Colon (tissue), 2 donors: Measurements from ENCODE around the gene PDE4B.
"Not testable (repeated sequence)": the region's sequence is repeated elsewhere in the genome, so short reads cannot be mapped to it uniquely, and the experiment has no call there.

Experiments
- FAIRE-seq: peaks from 2 replicates; lab custom pipeline; 2012; peaks lifted over from hg19 to GRCh38; lab: Jason Lieb, UNC
- donor health status: control.
- donor health status: control.

The PDE4B gene

DNA sequence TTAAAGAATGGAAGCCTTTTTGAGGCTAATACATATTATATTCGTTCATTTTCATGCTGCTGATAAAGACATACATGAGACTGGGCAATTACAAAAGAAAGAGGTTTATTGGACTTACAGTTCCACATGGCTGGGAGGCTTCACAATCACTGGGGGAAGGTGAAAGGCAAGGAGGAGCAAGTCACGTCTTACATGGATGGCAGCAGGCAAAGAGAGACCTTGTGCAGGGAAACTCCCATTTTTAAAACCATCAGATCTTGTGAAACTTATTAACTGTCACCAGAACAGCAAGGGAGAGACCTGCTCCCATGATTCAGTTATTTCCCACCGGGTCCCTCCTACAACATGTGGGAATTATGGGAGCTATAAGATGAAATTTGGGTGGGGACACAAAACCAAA is 264.8 kb downstream of the PDE4B start:
- FAIRE-seq: not testable (repeated sequence)

DNA sequence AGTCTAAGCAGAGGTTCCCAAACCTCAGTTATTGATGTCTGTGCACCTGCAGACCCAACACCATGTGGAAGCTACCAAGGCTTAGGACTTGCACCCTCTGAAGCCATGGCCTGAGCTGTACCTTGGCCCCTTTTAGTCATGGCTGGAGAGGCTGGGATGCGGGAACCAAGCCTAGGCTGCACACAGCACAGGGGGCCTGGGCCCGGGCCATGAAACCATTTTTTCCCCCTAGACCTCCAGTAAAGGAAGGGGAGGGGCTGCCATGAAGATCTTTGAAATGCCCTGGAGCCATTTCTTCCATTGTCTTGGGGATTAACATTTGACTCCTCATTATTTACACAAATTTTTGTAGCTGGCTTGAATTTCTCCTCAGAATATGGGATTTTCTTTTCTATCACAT is 265.9 kb downstream of the PDE4B start:
- FAIRE-seq: no peak

DNA sequence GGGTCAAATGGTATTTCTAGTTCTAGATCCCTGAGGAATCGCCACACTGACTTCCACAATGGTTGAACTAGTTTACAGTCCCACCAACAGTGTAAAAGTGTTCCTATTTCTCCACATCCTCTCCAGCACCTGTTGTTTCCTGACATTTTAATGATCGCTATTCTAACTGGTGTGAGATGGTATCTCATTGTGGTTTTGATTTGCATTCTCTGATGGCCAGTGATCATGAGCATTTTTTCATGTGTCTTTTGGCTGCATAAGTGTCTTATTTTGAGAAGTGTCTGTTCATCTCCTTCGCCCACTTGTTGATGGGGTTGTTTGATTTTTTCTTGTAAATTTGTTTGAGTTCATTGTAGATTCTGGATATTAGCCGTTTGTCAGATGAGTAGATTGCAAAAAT is 274.5 kb downstream of the PDE4B start:
- not testable (repeated sequence) for FAIRE-seq

DNA sequence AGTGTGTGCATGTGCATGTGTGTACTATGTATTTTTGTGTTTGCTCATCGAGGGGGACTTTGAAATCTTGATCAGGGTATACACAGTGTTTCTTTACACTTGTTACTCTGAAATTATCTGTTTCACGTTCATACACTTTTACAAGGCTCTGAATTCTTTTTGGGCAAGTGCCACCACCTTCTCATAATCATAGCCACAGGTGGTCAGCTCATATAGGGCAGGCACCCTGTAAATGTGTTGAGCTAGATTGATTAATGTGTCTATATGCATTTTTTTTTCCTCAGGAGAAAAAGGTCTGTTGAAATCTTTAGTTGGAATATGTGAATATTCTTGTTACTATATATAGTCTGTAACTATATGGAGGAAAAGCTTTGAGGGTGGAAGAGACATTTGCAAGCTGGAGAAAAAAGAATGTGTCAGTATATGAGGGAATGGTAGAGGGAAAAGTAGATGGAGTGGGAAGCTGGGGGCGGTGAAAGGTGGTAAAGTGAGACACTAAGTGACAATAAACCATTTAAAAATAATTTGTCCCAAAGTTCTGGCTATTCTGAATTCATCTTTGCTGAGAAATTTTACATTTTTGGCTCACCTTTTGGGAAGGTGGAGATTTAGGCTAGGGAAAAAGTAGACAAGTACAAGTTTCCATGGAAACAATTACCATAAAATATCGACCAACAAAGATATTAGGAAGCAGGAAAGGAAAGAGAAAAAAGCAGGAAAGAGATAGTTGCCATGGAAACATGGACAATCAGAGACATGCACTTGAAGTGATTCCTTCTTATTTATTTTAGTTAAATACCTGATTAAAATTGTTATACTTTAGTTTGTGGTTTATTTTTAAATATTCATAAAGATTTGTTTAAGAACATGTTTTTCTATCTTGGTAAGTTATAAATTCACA is 277.5 kb downstream of the PDE4B start:
- FAIRE-seq: no peak

DNA sequence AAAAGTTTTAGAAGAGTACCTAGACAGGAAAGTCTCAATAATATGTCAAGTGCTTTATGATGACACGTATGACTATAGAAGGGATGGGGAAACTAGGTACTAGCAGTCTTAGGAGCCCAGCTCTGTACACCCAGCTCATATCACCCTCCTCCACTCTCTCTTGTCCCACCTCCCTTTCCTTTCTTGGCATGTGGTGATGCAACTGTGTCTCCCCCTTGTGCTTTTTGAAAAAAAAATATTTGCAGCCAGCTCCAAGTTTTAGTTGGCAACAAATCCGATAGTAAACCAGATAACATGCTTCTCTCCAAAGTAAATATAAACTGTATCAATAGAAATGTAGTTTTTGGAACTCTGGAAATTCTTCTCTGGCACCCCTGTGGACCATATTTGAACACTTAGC is 280.7 kb downstream of the PDE4B start:
- FAIRE-seq: no peak

DNA sequence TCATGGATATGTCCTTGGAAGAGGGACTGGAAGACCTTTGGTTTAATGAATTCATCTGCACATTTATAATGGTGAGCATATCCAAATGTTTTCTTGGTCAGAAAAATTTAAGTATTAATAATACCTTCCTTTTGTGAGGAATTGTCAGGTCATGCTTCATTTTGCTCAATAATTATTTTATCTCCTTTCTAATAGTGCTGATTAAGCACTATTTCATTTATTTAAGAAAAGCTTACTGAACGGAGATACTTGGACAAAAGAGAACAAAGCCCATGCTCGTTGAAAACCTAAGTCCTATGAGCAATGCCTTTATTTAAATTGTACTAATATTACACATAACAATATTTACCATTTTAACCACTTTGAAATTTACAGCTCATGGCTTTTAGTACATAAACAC is 281.5 kb downstream of the PDE4B start:
- no peak for FAIRE-seq

DNA sequence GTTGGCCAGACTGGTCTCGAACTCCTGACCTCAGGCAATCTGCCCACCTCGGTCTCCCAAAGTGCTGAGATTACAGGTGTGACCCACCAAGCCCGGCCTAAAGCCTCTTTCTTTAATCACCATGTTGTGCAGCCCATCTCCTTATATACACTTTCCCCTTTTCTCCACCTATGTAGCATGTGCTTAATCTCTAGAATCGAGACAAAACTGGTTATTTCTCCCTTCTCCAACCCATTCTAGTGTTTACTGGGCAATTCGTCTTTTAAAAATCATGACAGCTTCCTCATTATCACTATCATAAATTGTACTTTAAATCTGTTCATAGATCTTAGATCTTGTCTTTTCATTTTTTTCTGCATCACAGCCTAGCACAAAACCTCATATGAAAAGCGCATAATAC is 285.7 kb downstream of the PDE4B start:
- no peak for FAIRE-seq

DNA sequence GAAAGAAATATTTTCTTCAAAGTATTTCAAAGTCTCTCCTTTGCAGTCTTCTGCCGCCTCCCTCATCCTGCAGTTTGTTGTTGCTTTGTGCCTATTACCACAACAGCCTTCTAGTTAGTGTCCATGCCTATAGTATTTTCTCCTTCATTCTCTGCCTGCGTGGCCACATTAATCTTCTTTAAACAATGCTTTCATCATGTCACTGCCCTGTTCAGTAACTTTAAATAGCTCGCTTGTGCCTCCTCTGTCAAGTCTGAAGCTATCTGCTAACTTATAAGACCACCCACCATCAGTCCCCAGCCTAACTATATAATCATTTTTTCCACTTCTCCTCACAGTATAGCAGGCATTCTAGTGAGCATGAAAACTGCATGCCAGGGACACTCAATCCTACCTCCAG is 290.3 kb downstream of the PDE4B start:
- FAIRE-seq: no peak

DNA sequence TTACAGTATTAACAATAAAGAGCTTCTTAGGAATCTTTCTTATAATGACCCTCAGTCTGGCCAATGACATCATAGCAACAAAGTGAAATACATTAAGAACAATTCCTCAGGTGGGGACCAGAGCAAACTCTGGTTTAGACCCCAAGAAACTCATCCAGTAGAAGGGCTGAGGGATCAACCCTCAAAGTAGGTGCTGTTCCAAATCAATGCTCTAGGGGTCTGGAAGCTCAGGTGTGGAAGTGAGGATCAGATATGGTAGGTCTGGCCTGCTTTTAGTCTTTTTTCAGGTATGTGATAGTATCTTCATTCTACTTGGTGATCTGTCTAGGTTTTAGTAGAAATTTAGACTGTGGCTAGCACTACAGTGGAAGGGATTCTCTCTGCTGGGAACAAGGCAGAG is 291.7 kb downstream of the PDE4B start:
- FAIRE-seq: no peak

DNA sequence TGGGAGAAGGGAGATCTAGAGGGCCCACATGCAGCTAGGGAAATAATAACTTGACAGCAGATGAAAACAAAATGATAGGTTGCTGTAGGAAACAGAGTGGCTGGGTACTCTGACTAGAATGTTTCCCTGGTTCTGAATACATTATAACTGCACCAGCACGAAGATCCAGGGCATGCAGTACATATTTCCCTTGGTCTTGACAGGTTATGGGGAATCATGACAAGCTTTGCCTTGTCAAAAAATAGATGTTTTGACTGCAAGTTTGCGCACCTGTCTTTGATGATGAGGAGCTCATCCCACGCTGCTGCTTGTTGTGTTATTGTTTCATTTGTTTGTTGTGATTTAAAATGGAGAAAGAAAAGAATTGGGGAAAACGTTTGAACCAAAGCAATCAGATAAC is 292.9 kb downstream of the PDE4B start:
- FAIRE-seq: no peak

DNA sequence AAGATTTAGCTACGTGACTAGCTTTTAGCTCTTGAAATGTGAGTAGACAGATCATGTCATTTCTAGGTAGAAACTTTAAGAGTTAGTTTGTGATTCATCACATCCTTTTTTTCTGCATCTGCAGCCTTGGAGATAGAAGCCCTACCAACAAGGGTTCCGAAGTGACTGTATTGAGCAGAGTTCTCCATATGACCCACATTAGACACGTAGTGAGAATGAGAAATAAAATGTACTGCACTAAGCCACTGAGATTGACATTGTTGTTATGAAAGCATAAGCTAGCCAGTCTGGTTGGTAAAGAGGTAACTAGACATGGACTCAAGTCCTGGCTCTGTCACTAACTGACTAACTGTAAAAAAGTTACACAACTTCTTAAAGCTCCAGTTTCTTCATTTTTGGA is 296.1 kb downstream of the PDE4B start:
- no peak for FAIRE-seq

DNA sequence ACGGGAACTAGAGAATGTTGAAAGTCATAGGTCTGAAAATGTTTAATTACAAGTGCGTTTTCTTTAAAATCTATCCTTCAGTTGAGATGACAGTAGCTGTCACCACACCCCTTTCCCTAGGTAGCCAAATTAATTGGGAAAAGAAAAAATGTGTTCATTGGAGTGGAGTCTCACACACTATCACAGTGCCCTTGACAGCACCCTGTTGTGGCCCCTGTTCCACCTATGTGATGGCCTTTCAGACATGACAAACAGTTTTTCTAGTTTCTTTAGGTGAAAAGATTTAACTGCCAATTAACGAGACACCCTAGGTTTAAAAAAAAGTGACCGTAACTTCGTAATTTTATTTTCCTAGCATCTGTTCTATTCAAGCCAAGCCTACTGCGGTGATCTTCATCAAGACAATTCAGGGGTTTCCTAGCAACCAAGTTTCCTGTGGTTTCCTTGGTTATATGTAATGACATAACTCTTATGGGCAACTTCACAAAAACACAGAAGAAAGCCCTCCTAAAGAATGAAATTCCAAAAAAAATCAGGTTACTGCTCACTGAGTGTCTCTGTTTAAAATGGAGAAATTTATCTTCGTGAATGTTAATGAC is 298.3 kb downstream of the PDE4B start:
- FAIRE-seq: no peak

DNA sequence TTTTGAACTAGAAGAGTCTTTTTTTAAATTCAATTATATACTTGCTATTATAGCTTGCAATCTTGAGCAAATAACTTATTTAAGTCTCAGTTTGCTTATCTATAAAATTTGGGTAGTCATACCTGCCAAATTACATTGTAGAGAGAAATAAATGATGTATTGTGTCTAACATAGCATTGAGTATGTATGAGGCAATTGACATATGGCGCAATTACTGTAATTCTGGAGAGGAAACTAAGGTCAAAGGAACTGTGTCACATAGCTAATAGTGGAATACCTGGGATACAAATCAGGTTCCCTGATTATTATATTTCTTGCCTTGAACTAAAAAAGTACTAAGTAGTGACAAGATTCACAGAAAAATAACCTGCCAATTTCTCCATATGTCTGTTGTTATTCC is 302.5 kb downstream of the PDE4B start:
- FAIRE-seq: no peak

DNA sequence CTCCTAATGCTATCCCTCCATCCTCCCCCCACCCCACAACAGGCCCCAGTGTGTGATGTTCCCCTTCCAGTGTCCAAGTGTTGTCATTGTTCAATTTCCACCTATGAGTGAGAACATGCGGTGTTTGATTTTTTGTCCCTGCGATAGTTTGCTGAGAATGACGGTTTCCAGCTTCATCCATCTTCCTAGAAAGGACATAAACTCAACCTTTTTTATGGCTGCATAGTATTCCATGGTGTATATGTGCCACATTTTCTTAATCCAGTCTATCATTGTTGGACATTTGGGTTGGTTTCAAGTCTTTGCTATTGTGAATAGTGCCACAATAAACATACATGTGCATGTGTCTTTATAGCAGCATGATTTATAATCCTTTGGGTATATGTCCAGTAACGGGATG is 308.3 kb downstream of the PDE4B start:
- FAIRE-seq: not testable (repeated sequence)

DNA sequence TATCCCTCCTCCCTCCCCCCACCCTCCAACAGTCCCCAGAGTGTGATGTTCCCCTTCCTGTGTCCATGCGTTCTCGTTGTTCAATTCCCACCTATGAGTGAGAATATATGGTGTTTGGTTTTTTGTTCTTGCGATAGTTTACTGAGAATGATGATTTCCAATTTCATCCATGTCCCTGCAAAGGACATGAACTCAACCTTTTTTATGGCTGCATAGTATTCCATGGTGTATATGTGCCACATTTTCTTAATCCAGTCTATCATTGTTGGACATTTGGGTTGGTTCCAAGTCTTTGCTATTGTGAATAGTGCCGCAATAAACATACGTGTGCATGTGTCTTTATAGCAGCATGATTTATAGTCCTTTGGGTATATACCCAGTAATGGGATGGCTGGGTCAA is 311.4 kb downstream of the PDE4B start:
- FAIRE-seq: not testable (repeated sequence)

DNA sequence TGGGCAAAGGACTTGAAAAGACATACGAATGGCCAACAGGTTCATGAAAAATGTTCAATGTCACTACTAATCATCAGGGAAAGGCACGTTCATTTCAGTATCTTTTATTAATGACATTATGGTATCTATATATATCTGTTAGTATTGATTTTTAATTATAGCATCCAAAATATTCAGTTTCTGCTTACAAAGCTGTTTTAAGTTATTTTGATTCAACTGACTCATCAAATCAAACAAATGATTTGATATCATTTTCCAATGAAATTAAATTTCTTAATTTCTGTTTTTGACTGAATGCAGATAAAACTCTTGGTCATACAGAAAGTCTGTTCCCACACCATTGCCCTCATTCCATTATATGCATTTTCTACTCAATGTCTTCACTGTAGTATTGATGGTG is 315.9 kb downstream of the PDE4B start:
- no peak for FAIRE-seq

DNA sequence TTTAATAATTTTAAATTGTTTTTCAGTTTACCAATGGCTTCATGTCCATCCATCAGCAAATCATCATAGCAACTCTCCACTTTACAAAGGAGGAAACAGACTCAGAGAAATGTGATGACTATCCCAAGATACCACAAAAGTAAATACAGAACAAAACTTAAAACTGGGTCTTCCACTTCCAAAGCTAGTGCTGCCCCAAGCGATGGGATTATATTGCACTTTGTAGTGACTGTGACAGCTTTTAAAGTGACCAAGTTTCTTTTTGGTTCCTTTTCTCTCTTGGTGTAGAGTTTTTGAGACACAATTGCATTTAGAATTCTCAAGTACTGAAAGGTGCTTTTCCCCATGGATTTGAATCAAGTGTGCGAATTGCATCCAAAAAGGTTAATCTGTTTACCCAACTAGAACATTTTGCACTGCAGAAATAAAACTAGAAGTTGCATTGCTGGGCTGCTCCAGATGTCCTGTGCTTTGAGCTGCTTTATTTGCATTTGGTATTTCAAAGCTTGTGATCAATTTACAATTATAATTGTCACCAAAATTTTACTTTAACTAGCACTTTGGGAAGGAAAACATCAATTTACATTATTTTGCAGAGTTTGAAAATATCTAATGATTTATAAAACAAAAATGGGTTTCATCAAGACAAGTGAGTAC is 320.2 kb downstream of the PDE4B start:
- FAIRE-seq: no peak

DNA sequence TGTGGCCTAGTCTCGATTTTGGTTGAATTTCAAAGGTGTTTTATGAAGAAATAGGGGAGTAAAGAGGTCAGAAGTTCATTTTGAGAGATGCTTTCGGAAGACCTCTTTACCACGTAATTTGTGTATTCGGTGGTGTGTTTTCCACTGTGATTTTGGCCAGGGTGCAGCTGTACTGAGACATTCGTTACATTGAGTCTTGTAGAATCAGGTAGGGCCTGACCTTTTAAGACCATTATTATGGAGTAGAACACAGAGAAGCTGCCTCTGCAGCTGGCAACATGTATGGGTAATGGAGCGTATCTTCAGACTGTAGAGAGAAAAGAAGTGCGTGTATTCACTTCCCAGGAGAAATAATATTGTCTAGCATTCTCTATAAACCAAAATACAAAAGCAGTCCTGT is 326.5 kb downstream of the PDE4B start:
- FAIRE-seq: no peak

DNA sequence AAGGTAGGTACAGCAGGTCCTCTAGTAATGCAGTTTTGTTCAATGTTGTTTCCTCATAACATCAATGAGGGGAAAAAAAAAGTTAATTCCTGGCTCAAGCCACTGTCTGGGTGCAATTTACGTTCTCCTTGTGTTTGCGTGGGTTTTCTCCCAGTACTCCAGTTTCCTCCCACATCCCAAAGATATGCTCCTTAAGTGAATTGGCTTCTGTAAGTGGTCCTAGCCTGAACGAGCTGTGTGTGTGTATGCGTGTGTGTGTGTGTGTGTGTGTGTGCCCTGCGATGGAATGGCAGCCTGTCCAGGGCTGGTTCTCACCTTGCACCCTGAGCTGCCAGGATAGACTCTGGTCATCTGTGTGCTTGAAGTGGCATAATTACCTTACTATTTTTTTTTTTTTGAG is 332.0 kb downstream of the PDE4B start:
- no peak for FAIRE-seq

DNA sequence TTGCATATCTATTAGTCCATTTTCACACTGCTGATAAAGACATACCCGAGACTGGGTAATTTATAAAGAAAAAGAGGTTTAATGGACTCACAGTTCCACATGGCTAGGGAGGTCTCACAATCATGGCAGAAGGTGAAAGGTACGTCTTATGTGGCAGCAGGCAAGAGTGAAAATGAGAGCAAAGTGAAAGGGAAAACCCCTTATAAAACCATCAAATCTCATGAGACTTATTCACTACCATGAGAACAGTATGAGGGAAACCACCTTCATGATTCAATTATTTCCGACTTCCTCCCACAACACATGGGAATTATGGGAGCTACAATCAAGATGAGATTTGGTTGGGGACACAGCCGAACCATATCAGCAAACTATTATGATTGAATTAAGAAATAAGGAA is 335.9 kb downstream of the PDE4B start:
- FAIRE-seq: not testable (repeated sequence)

DNA sequence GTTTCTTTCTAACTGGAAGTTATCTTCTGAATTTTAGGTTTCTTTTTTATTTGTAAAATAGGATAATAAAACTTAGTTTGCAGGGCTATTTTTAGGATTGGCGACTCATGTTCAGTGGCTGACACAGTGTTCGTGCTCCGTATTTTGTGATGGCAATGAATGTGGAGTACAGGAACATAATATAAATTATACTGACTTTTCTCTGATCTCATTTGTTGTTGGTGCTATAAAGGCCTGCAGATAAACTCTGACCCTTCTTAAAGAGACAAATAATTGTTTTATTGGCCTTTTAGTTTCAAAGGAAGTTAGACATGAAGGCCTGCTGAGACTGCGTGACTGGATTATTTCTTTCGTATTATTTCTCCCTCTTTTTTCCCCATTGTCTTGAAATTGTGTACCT is 339.6 kb downstream of the PDE4B start:
- no peak for FAIRE-seq

DNA sequence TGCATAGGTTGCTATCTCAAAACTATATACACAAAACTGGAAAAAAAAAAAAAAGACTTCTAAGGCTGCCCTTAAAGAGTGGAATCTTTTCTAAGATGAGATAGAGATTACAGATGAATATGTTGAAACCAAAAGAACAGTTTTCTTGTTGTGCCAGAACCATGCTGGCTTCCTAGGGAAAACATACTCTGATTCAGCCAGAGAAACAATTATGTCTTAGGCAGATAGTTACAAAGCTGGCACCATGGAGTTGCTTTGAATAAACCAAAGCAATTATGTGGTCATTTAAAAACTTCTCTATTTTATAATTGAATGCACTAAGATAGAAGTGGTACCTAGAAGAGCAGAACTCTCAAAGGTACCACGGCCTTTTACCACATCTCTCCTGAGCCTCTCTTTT is 341.3 kb downstream of the PDE4B start:
- no peak for FAIRE-seq

DNA sequence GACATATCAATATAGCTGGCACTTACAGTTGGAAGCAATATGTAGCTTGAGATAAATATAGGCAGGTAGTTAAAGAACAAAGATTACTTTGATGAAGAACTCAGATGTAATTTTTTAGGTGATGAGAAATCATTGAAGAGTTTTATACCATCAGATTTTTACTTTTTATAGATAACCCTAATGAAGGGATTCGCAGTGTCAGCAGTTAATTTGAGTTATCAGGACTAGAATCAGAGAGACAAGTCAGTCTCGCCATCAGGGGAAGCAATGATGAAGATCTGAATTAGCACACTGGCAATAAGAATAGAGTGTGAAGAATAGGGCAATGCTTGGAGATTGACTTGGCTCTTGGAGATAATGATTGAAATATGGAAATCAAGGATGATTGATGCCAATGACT is 342.5 kb downstream of the PDE4B start:
- FAIRE-seq: no peak
